HepG2 (cell line): ENCODE measurements around the gene TGFB2. TPM values are rescaled to one million over a fixed set of nuclear protein-coding genes. Genes with fewer than 3 reads are reported as not detected.
A peak's percentile ranks its signal among the peaks of the same experiment; 100 is the strongest.

Experiments used
- FOSL2 ChIP-seq: sonication (generic); formaldehyde crosslinking; IDR thresholded peaks from 2 replicates; pipeline ENCODE4 v1.4.0; 2020; ENCODE audit warnings: missing genetic modification reagents
- GTF3A ChIP-seq: sonication (generic); formaldehyde crosslinking; conservative IDR thresholded peaks from 2 replicates; pipeline ENCODE4 v1.4.0; 2020; ENCODE audit warnings: mild to moderate bottlenecking, missing genetic modification reagents
- GZF1 ChIP-seq: sonication (generic); formaldehyde crosslinking; IDR thresholded peaks from 2 replicates; pipeline ENCODE4 v1.5.1; 2020; ENCODE audit warnings: mild to moderate bottlenecking, missing genetic modification reagents
- HNF4G ChIP-seq, 2 experiments: sonication (generic) in 1 of 2; formaldehyde crosslinking in 1 of 2; IDR thresholded peaks; 2 replicates each; pipeline versions ENCODE4 v1.4.0 to v1.6.1; 2011 to 2020; ENCODE audit warnings: borderline replicate concordance in 2 of 2, low read depth in 2 of 2, mild to moderate bottlenecking in 2 of 2, low read length in 1 of 2, missing genetic modification reagents in 1 of 2, moderate library complexity in 1 of 2
- PTBP1 ChIP-seq: fragments of 200-400 bp; formaldehyde crosslinking; IDR thresholded peaks from 2 replicates; pipeline ENCODE4 v1.6.1; 2018; ENCODE audit warnings: low read length, low read depth; ENCODE audit not compliant: poor library complexity, severe bottlenecking
- SALL2 ChIP-seq: sonication (generic); formaldehyde crosslinking; IDR thresholded peaks from 2 replicates; pipeline ENCODE4 v1.8.1; 2023; ENCODE audit warnings: mild to moderate bottlenecking, missing genetic modification reagents, inconsistent platforms
- SATB2 ChIP-seq: sonication (generic); formaldehyde crosslinking; IDR thresholded peaks from 2 replicates; pipeline ENCODE4 v1.5.0; 2020; ENCODE audit warnings: missing genetic modification reagents
- SIX4 ChIP-seq: sonication (generic); formaldehyde crosslinking; IDR thresholded peaks from 2 replicates; pipeline ENCODE4 v1.4.0; 2020; ENCODE audit warnings: missing genetic modification reagents
- TEAD2 ChIP-seq: sonication (generic); formaldehyde crosslinking; IDR thresholded peaks from 2 replicates; pipeline ENCODE4 v1.9.0; 2021; ENCODE audit warnings: missing genetic modification reagents
- ZFP62 ChIP-seq: sonication (generic); formaldehyde crosslinking; IDR thresholded peaks from 2 replicates; pipeline ENCODE4 v1.4.0; 2020; ENCODE audit warnings: missing genetic modification reagents
- ZMYM4 ChIP-seq: sonication (generic); formaldehyde crosslinking; IDR thresholded peaks from 2 replicates; pipeline ENCODE4 v1.8.1; 2023; ENCODE audit warnings: mild to moderate bottlenecking, missing genetic modification reagents
- ZNF180 ChIP-seq: sonication (generic); formaldehyde crosslinking; IDR thresholded peaks from 2 replicates; pipeline ENCODE4 v1.4.0; 2020; ENCODE audit warnings: low read depth, missing genetic modification reagents, borderline replicate concordance
- ZNF484 ChIP-seq: sonication (generic); formaldehyde crosslinking; IDR thresholded peaks from 2 replicates; pipeline ENCODE4 v1.5.1; 2020; ENCODE audit warnings: mild to moderate bottlenecking, low read depth, missing genetic modification reagents, borderline replicate concordance
- polyA plus RNA-seq, 8 experiments: library from polyadenylated mRNA; depleted of rRNA in 3 of 8; stranded (reverse) in 7 of 8; unstranded in 1 of 8; fragments of >200 nt; fragmentation: Illumina TruSeq in 4 of 8; extraction: Trizol in 4 of 8; gene quantifications; 2 replicates each; pipeline versions ENCODE4 v1.2.1 to v1.2.3, GENCODE V29; 2011 to 2016; ENCODE audit warnings: low read depth in 4 of 8, missing spikeins in 1 of 8, mixed read lengths in 1 of 8; ENCODE audit not compliant: insufficient read depth in 1 of 8
- total RNA-seq, 5 experiments: library from RNA; depleted of rRNA; stranded (reverse); fragments of >200 nt; fragmentation: Illumina TruSeq; extraction: Trizol; gene quantifications; 2 replicates each; pipeline ENCODE4 v1.2.3, GENCODE V29; 2016; ENCODE audit warnings: low read depth in 1 of 5
- TF ChIP-seq, protein P1 (sequence below): sonication (generic); formaldehyde crosslinking; IDR thresholded peaks from 2 replicates; pipeline ENCODE4 v1.4.0; 2020; ENCODE audit warnings: mild to moderate bottlenecking, low read depth, missing genetic modification reagents
- TF ChIP-seq, protein P2 (sequence below): sonication (generic); formaldehyde crosslinking; IDR thresholded peaks from 2 replicates; pipeline ENCODE4 v1.4.0; 2020; ENCODE audit warnings: mild to moderate bottlenecking, missing genetic modification reagents
- TF ChIP-seq, protein P3 (sequence below): sonication (generic); formaldehyde crosslinking; IDR thresholded peaks from 2 replicates; pipeline ENCODE4 v1.8.0; 2022; ENCODE audit warnings: mild to moderate bottlenecking, missing genetic modification reagents, borderline replicate concordance
- TF ChIP-seq, protein P4 (sequence below): sonication (generic); formaldehyde crosslinking; IDR thresholded peaks from 2 replicates; pipeline ENCODE4 v1.5.0; 2020; ENCODE audit warnings: mild to moderate bottlenecking, missing genetic modification reagents, borderline replicate concordance
- TF ChIP-seq, protein P5 (sequence below): sonication (generic); formaldehyde crosslinking; IDR thresholded peaks from 2 replicates; pipeline ENCODE4 v1.4.0; 2020; ENCODE audit warnings: missing genetic modification reagents, borderline replicate concordance

Gene TGFB2
- total and polyA plus RNA-seq, 2 of the 13 experiments (the other 11 are each of a cell fraction or from before 2014, with no cell fraction given) = 0.07 TPM; not detected in 1

DNA sequence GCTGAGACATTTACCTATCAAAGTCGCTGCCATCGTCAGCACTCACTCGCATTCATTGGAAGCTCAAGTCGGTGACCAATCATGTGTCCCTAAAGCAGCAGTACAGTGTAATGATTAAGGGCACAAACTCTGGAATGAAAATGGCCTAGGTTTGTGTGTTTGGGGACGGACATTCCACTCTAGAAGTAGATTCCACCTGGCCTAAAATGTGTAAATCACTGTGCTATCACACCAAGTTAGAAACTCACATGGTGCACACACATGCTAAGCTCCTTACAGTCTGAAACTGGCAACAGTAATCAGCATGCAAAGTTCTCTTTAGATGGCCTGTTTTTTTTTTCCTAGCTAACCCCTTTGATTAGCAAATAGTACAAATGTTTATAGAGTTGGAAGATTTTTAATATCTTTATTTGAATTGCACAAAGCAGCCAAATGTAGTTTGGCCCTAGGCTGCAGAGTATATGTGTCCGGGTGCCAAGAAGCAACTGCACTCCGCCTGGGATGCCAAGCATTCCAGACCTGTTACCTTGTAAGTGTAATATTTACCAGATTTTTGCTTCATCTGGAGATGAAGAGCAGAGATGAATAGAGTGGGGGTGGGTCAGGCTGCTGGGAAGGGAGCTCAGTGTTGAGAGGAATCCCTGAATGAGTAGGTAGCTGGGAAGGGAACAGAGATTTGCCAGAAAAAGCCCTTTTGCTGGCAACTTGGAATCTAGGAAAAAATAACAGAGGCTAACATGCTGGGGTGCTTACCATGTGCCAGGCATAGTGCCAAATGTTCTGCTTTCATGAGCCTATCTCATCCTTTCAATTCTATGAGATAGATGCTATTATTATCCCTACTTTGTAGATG lies 35.2 kb downstream of the TGFB2 start (continued):
- TF ChIP-seq, protein P1, sequence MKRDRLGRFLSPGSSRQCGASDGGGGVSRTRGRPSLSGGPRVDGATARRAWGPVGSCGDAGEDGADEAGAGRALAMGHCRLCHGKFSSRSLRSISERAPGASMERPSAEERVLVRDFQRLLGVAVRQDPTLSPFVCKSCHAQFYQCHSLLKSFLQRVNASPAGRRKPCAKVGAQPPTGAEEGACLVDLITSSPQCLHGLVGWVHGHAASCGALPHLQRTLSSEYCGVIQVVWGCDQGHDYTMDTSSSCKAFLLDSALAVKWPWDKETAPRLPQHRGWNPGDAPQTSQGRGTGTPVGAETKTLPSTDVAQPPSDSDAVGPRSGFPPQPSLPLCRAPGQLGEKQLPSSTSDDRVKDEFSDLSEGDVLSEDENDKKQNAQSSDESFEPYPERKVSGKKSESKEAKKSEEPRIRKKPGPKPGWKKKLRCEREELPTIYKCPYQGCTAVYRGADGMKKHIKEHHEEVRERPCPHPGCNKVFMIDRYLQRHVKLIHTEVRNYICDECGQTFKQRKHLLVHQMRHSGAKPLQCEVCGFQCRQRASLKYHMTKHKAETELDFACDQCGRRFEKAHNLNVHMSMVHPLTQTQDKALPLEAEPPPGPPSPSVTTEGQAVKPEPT (CRISPR knock-in tag) = no peak
- TF ChIP-seq SIX4 (CRISPR knock-in tag) (no peak), ZMYM4 (CRISPR knock-in tag) (no peak), ZFP62 (CRISPR knock-in tag) (no peak), TEAD2 (CRISPR knock-in tag) (no peak), GTF3A (CRISPR knock-in tag) (no peak), SATB2 (CRISPR knock-in tag) (no peak), PTBP1 (no peak), GZF1 (CRISPR knock-in tag) (no peak), FOSL2 (peak; percentile 58), SALL2 (CRISPR knock-in tag) (no peak), ZNF484 (no peak), ZNF180 (CRISPR knock-in tag) (no peak), HNF4G (IDR thresholded peaks at IDR 0.05; ENCODE audit: borderline replicate concordance, low read depth, low read length) (no peak), HNF4G (CRISPR knock-in tag; IDR thresholded peaks at IDR 0.05; ENCODE audit: borderline replicate concordance, low read depth) (no peak)
- TF ChIP-seq, protein P2, sequence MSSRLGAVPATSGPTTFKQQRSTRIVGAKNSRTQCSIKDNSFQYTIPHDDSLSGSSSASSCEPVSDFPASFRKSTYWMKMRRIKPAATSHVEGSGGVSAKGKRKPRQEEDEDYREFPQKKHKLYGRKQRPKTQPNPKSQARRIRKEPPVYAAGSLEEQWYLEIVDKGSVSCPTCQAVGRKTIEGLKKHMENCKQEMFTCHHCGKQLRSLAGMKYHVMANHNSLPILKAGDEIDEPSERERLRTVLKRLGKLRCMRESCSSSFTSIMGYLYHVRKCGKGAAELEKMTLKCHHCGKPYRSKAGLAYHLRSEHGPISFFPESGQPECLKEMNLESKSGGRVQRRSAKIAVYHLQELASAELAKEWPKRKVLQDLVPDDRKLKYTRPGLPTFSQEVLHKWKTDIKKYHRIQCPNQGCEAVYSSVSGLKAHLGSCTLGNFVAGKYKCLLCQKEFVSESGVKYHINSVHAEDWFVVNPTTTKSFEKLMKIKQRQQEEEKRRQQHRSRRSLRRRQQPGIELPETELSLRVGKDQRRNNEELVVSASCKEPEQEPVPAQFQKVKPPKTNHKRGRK (CRISPR knock-in tag) = no peak
- TF ChIP-seq, protein P3, sequence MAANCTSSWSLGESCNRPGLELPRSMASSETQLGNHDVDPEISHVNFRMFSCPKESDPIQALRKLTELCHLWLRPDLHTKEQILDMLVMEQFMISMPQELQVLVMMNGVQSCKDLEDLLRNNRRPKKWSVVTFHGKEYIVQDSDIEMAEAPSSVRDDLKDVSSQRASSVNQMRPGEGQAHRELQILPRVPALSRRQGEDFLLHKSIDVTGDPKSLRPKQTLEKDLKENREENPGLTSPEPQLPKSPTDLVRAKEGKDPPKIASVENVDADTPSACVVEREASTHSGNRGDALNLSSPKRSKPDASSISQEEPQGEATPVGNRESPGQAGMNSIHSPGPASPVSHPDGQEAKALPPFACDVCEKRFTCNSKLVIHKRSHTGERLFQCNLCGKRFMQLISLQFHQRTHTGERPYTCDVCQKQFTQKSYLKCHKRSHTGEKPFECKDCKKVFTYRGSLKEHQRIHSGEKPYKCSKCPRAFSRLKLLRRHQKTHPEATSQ (CRISPR knock-in tag) = no peak
- TF ChIP-seq, protein P4, sequence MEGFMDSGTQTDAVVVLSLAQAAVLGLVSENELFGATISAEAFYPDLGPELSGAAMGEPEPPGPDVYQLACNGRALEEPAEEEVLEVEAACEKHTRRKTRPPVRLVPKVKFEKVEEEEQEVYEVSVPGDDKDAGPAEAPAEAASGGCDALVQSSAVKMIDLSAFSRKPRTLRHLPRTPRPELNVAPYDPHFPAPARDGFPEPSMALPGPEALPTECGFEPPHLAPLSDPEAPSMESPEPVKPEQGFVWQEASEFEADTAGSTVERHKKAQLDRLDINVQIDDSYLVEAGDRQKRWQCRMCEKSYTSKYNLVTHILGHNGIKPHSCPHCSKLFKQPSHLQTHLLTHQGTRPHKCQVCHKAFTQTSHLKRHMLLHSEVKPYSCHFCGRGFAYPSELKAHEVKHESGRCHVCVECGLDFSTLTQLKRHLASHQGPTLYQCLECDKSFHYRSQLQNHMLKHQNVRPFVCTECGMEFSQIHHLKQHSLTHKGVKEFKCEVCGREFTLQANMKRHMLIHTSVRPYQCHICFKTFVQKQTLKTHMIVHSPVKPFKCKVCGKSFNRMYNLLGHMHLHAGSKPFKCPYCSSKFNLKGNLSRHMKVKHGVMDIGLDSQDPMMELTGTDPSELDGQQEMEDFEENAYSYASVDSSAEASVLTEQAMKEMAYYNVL (CRISPR knock-in tag) = no peak
- TF ChIP-seq, protein P5, sequence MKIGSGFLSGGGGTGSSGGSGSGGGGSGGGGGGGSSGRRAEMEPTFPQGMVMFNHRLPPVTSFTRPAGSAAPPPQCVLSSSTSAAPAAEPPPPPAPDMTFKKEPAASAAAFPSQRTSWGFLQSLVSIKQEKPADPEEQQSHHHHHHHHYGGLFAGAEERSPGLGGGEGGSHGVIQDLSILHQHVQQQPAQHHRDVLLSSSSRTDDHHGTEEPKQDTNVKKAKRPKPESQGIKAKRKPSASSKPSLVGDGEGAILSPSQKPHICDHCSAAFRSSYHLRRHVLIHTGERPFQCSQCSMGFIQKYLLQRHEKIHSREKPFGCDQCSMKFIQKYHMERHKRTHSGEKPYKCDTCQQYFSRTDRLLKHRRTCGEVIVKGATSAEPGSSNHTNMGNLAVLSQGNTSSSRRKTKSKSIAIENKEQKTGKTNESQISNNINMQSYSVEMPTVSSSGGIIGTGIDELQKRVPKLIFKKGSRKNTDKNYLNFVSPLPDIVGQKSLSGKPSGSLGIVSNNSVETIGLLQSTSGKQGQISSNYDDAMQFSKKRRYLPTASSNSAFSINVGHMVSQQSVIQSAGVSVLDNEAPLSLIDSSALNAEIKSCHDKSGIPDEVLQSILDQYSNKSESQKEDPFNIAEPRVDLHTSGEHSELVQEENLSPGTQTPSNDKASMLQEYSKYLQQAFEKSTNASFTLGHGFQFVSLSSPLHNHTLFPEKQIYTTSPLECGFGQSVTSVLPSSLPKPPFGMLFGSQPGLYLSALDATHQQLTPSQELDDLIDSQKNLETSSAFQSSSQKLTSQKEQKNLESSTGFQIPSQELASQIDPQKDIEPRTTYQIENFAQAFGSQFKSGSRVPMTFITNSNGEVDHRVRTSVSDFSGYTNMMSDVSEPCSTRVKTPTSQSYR (CRISPR knock-in tag) = peak; percentile 86; the same call in 1 of the 2 replicates
